SIG-M5 (cell line): Measurements from ENCODE around the gene CDY1.
"Not testable (repeated sequence)": the region's sequence is repeated elsewhere in the genome, so short reads cannot be mapped to it uniquely, and the experiment has no call there.

ENCODE experiments used
- DNase-seq: peaks from one replicate; lab custom pipeline; 2025; lab: John Stamatoyannopoulos, UW

CDY1 gene

DNA sequence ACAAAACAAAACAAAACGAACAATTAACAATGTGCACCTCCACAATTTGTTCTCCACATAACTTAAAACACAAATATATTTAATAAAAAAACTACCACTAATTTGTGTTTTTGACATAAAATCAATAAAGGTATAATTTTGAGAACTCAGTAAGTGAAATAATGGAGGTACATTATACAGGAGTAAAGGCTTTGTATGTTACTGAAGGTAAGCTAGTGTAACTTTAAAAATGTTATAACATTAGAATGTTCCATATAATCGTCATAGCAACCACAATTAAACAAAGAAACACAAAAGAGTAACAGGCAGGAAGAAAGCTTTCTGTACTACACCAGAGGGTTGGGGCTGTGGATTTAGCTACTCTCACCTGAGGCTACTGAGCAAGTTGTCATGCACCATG lies at the start of gene CDY1:
TSS of gene CDY1 (plus strand) at position 301 of the 400 bp plus-strand sequence. CDS start 326 bp downstream, outside the sequence.
- not testable (repeated sequence) for DNase-seq

DNA sequence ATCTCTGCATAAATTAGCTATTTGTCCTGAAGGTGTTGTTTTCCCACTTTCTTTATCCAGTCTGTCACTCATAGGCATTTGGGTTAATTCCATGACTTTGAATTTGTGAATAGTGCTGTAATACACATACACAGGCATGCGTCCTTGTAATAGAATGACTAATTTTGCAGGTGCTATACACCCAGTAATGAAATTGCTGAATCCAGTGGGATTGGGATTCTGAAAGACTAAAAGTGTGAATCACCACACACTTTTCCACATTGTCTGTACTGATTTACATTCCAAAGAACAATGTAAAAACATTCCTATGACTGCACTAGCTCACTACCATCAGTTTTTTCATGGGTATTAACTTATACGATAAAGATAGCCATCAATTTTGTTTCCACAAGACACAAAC lies 28.6 kb upstream of the CDY1 start:
- DNase-seq = not testable (repeated sequence)

GRCh38 chrY:25620209-25620608 lies 1.7 kb upstream of the CDY1 start:
- not testable (repeated sequence) for DNase-seq

- DNase-seq = not testable (repeated sequence)
These were observed 4.6 kb downstream of the CDY1 start for GRCh38 chrY:25626524-25626923.

DNA sequence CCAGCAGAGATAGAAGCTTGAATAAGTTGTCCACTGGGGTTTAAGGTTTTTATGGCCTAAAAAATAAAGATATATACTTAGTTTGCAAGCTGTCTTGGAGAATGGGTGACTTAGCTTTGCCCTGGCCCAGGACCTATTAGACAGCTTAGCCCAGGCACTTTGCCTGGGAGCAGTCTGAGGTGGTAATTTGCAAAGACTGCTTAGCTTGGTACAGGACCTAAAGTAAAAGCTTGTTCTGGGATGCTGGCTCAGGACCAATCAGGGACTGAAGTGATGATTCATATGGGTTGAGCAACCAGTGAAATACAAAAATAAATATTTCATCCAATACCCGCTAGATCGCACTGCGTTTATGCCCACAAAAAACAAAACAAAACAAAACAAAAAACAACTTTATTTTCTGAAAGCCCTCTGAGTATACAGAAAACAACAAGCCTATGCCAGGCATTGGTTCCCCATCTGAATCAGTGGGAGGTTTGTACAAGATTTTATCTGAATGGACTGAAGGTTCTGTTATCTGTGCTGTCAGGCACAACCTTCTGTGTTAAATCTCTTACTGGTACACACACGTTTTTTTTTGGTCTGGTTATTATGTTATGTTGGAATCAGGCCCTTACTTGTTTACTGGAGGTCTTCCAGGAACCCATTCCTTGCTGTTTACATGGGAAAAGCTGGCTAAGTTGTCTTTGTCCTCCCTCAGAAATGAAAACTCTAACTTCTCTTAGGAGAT lies 8.6 kb downstream of the CDY1 start:
- not testable (repeated sequence) for DNase-seq

DNA sequence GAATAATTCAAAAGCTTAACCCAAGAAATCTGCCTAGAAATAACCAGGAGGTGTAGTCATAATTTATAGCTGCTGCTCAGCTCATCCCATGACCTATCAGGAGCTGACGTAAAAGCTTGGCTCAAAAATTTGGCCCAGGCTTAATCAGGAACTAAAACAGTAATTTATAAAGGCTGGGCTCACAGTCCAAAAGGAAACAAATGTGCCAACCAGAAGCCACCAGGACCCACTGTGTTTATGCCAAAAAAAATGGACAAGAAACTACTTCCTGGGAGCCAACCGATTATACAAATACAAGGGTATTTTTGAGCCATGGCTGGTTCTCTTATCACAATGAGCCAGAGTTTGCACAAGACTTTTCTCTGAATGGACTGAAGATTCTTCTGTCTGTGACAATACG lies 17.9 kb downstream of the CDY1 start:
- DNase-seq = not testable (repeated sequence)

DNA sequence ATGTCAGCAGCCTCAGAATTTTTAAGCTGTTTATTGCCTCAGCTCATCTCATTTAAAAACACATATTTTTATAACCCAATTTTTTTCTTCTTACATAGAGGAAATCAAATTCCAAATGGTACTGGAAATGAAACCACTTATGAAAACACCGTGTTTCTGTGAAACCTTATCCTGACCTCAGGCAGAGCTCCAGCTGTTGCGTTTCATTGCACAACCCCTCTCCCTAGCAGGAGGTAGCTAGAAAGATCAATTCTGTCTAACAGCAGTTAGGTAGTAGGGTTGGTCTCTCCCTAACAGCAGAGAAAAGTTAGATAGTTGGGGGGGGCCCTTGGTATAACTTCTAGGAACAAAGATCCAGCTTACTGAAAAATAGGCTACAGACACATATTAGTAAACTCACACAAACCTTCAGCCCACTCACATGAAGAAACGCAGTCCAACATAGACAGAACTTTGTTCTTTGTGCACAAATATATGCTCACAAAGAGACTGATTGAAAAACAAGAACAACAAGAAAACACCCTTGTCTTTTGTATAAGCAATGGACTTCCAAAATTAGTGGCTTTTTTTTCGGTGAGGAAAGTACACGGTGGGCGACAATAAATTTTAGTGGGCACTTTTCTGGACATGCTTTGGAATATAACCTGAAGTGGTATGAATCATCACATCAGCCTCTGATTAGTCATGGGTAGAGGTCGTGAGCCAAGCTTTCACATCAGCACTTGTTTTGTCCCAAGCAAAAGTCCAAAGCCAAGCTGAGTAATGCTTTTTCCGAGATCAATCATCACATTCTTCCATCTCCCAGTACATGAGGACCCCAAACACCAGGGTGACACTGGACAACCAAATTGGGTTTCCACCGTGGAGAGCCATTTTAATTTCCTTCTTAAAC lies 21.4 kb downstream of the CDY1 start:
- DNase-seq = not testable (repeated sequence)
